SIG-M5 (cell line): ENCODE results near the gene PDAP1.
"Not testable (repeated sequence)": the region's sequence is repeated elsewhere in the genome, so short reads cannot be mapped to it uniquely, and the experiment has no call there.

Experiments
- DNase-seq: peaks from one replicate; lab custom pipeline; 2025; lab: John Stamatoyannopoulos, UW

Gene PDAP1

DNA sequence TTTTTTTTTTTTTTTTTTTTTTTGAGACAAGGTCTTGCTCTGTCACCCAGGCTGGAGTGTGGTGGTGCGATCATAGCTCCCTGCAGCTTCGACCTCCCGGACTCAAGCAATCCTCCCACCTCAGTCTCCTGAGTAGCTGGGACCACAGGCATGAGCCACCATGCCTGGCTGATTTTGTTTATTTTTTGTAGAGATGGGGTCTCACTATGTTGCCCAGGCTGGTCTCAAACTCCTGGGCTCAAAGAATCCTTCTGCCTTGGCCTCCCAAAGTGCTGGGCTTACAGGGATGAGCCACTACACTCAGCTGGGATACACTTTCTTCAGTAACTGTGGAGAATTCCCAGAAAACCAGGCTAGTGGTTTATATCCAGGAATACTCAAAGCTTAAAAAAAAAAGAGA, 57.8 kb downstream of the PDAP1 start:
- not testable (repeated sequence) for DNase-seq
